K562 (cell line): ENCODE results near the gene SPRY4. TPM values are rescaled to one million over a fixed set of nuclear protein-coding genes. Genes with fewer than 3 reads are reported as not detected.
A peak's percentile ranks its signal among the peaks of the same experiment; 100 is the strongest.

Source experiments
- ATAC-seq: fragments of 200-7000 bp; cut with Tn5 transposase; 3 replicates; pipeline ENCODE4 v1.9.1; 2020; ENCODE audit warnings: moderate library complexity
- BruUV-seq: library from RNA; stranded (reverse); fragments of 400-500 nt; replicated peaks from 2 replicates; lab custom pipeline; 2021; lab: Mats Ljungman, UMichigan
- CTCF ChIA-PET: fragments of 300-600 bp; formaldehyde crosslinking; extraction: SDS; loops from one replicate; lab custom pipeline; 2021; ENCODE audit warnings: low intra/inter-chr PET ratio; lab: Yijun Ruan, JAX
- POLR2A ChIA-PET: fragments of 300-600, 350-650 bp; sonication (Branson Sonifier 250); formaldehyde crosslinking; extraction: SDS; loops from one replicate; lab custom pipeline; 2021; ENCODE audit warnings: antibody characterized with exemption, inconsistent platforms; lab: Yijun Ruan, JAX
- DNase-seq, 4 experiments: peaks; one replicate each; pipeline versions ENCODE4 v3.0.0 to v3.0.0-alpha.2; 2011 to 2018; ENCODE audit warnings: low spot score in 3 of 4, mixed read lengths in 3 of 4; ENCODE audit errors: extremely low read depth in 1 of 4
- FAIRE-seq: peaks from 2 replicates; lab custom pipeline; 2011; peaks lifted over from hg19 to GRCh38; lab: Jason Lieb, UNC
- H2AFZ ChIP-seq: 2 replicates; pipeline ENCODE4 v1.6.0; 2011; ENCODE audit warnings: low read depth, low read length, control low read depth, inconsistent platforms
- H3K27ac ChIP-seq: fragments of 200-600 bp; 3 replicates; pipeline ENCODE4 v1.8.0; 2011; ENCODE audit warnings: low read depth, mild to moderate bottlenecking, control low read depth, inconsistent platforms, low read length, moderate library complexity, mixed read lengths; ENCODE audit errors: extremely low read depth
- H3K27me3 ChIP-seq, 2 experiments: fragments of 300-600 bp in 1 of 2; 2 replicates in 1 of 2; 3 replicates in 1 of 2; pipeline versions ENCODE4 v1.6.0 to v1.8.0; 2011; ENCODE audit warnings: inconsistent platforms in 2 of 2, low read length in 2 of 2, mild to moderate bottlenecking in 1 of 2, mixed read lengths in 1 of 2, moderate library complexity in 1 of 2; ENCODE audit not compliant: control insufficient read depth in 2 of 2, insufficient read depth in 2 of 2
- H3K36me3 ChIP-seq: fragments of 300-600 bp; 3 replicates; pipeline ENCODE4 v1.8.0; 2011; ENCODE audit warnings: mild to moderate bottlenecking, low read length, inconsistent platforms; ENCODE audit not compliant: control insufficient read depth, insufficient read depth
- H3K4me1 ChIP-seq, 2 experiments: fragments of 200-600 bp in 1 of 2; replicated peaks in 1 of 2; 2 replicates in 1 of 2; 3 replicates in 1 of 2; pipeline versions ENCODE4 v1.5.1 to v1.8.0; 2011; ENCODE audit warnings: inconsistent platforms in 2 of 2, low read length in 2 of 2, mild to moderate bottlenecking in 1 of 2, mixed read lengths in 1 of 2, moderate library complexity in 1 of 2; ENCODE audit not compliant: control insufficient read depth in 2 of 2, insufficient read depth in 2 of 2
- H3K4me2 ChIP-seq: 2 replicates; pipeline ENCODE4 v1.6.1; 2011; ENCODE audit warnings: low read length, control low read depth, inconsistent platforms, mixed read lengths; ENCODE audit not compliant: insufficient read depth
- H3K4me3 ChIP-seq: fragments of 200-600 bp; sonication (generic), shearing (Covaris generic); 2 replicates; pipeline ENCODE4 v1.5.1; 2016; ENCODE audit warnings: control low read depth, inconsistent platforms
- H3K79me2 ChIP-seq: fragments of 200-600 bp; 3 replicates; pipeline ENCODE4 v1.8.0; 2011; ENCODE audit warnings: low read length, inconsistent platforms; ENCODE audit not compliant: control insufficient read depth, insufficient read depth
- H3K9ac ChIP-seq, 2 experiments: 2 replicates each; pipeline versions ENCODE4 v1.6.0 to v1.6.1; 2011; ENCODE audit warnings: low read depth in 2 of 2, low read length in 2 of 2, control low read depth in 1 of 2, inconsistent platforms in 1 of 2, mild to moderate bottlenecking in 1 of 2, mixed read lengths in 1 of 2; ENCODE audit not compliant: insufficient read depth in 1 of 2
- H3K9me1 ChIP-seq: one replicate; pipeline ENCODE4 v1.6.0; 2011; ENCODE audit warnings: inconsistent platforms, mild to moderate bottlenecking, low read length, moderate library complexity; ENCODE audit not compliant: control insufficient read depth, insufficient read depth
- H3K9me3 ChIP-seq: replicated peaks from 2 replicates; pipeline ENCODE4 v1.5.1; 2011; ENCODE audit warnings: low read depth, low read length, inconsistent platforms; ENCODE audit not compliant: control insufficient read depth, insufficient read depth
- H4K20me1 ChIP-seq: replicated peaks from 2 replicates; pipeline ENCODE4 v1.6.1; 2011; ENCODE audit warnings: low read length, inconsistent platforms, mixed read lengths; ENCODE audit not compliant: control insufficient read depth, insufficient read depth
- BCL6 ChIP-seq: fragments of 250-450 bp; sonication (Bioruptor Pico); IDR thresholded peaks from 2 replicates; pipeline ENCODE4 v1.4.0; 2020
- BRD4 ChIP-seq: fragments of 200-600 bp; sonication (generic); IDR thresholded peaks from 2 replicates; pipeline ENCODE4 v1.6.1; 2017; ENCODE audit warnings: inconsistent platforms
- CREBBP ChIP-seq: IDR thresholded peaks from one replicate; pipeline ENCODE4 v1.6.1; 2012; ENCODE audit warnings: low read depth, mild to moderate bottlenecking, control low read depth, inconsistent platforms, low read length
- POLR2A ChIP-seq: fragments of 450-650 bp; conservative IDR thresholded peaks from 2 replicates; pipeline ENCODE4 v1.6.1; 2016
- RFX7 ChIP-seq: fragments of 250-450 bp; sonication (Bioruptor Pico); IDR thresholded peaks from 2 replicates; pipeline ENCODE4 v1.5.1; 2021; ENCODE audit warnings: mild to moderate bottlenecking
- SREBF2 ChIP-seq: sonication (generic); formaldehyde crosslinking; IDR thresholded peaks from 2 replicates; pipeline ENCODE4 v1.4.0; 2020; ENCODE audit warnings: mild to moderate bottlenecking, missing genetic modification reagents
- TFAP4 ChIP-seq: sonication (generic); formaldehyde crosslinking; IDR thresholded peaks from 2 replicates; pipeline ENCODE4 v1.8.0; 2022; ENCODE audit warnings: missing genetic modification reagents, mild to moderate bottlenecking, moderate library complexity, borderline replicate concordance
- TRIM25 ChIP-seq: fragments of 450-650 bp; IDR thresholded peaks from 2 replicates; pipeline ENCODE4 v1.7.0; 2016; ENCODE audit warnings: borderline replicate concordance
- ZNF124 ChIP-seq: sonication (generic); formaldehyde crosslinking; IDR thresholded peaks from 2 replicates; pipeline ENCODE4 v1.8.1; 2022; ENCODE audit warnings: missing genetic modification reagents
- ZNF24 ChIP-seq: fragments of 450-650 bp; IDR thresholded peaks from 2 replicates; pipeline ENCODE4 v1.6.1; 2016
- ZNF324 ChIP-seq: fragments of 250-450 bp; sonication (Bioruptor Pico); IDR thresholded peaks from 2 replicates; pipeline ENCODE4 v1.4.0; 2020; ENCODE audit warnings: mild to moderate bottlenecking
- WGBS: fragments of 100-300 bp; shearing (Covaris generic); methylation state at CpG from one replicate; pipeline ENCODE4 v1.1.6; 2016; ENCODE audit warnings: low coverage, mixed read lengths; ENCODE audit not compliant: insufficient coverage; ENCODE audit errors: missing lambda C conversion rate; 5-methylcytosine and 5-hydroxymethylcytosine counted together
- in situ Hi-C: fragments of 300-500 bp; cut with MboI; formaldehyde crosslinking; loops from 4 replicates; pipeline ENCODE4 v1.15.0; 2018; ENCODE audit warnings: inconsistent platforms, mixed read lengths
- intact Hi-C: fragments of 100-400 bp; cut with micrococcal nuclease; formaldehyde crosslinking; loops from 2 replicates; pipeline ENCODE4 v1.14.2; 2022
- polyA plus RNA-seq, 8 experiments: library from polyadenylated mRNA; depleted of rRNA in 4 of 8; stranded (reverse) in 5 of 8; unstranded in 3 of 8; fragments of >200 nt; fragmentation: Nextera tagmentation in 2 of 8; fragmentation: Illumina TruSeq in 1 of 8; extraction: Ambion mirVana in 2 of 8; extraction: Trizol in 1 of 8; gene quantifications; 2 replicates each; pipeline versions ENCODE4 v1.2.1 to v1.2.3, GENCODE V29; 2011 to 2014; ENCODE audit warnings: inconsistent platforms in 1 of 8, missing spikeins in 1 of 8
- total RNA-seq, 7 experiments: library from RNA; depleted of rRNA in 6 of 7; stranded (reverse); fragments of >200 nt in 6 of 7; fragmentation: Illumina TruSeq in 2 of 7; extraction: Trizol in 2 of 7; gene quantifications; 2 replicates each; pipeline versions ENCODE4 v1.2.1 to v1.2.3, GENCODE V29; 2011 to 2021; ENCODE audit warnings: low replicate concordance in 1 of 7

The SPRY4 gene
- total and polyA plus RNA-seq, 9 of the 15 experiments (the other 6 are each of a cell fraction or from before 2014, with no cell fraction given), result 2.6 to 24.2 (median 9.5) TPM

GRCh38 chr5:142295084-142295758, 29.6 kb downstream of the SPRY4 start:
- H3K27me3 ChIP-seq, result no peaks in the 10 kb centered on the region
- no peaks in the 10 kb centered on the region for H4K20me1 ChIP-seq
- ATAC-seq (peak; percentile 59), DNase-seq (peak in 2 of 4 experiments; percentile 33 to 45), FAIRE-seq (no peak)
- CTCF ChIA-PET, result no interaction called here
- POLR2A ChIA-PET, result interaction anchor here (0.8 to 6.1 kb wide), 2 partner anchors 17 to 26 kb away, joined by 3 to 38 read pairs; no protein-coding TSS in a partner anchor
- no peaks in the 10 kb centered on the region for H3K9me1 ChIP-seq
- peak overlapping the region; percentile 62; the same call in 1 of the 3 replicates for H3K27ac ChIP-seq
- 0 out of 2 replicates have a peak overlapping the region, but pooled peaks have one; percentile 61 for H3K4me2 ChIP-seq
- no TSS peak for BruUV-seq
- 65% methylated on average over 18 of the region's 23 CpGs for WGBS
- intact Hi-C loops (no loop called here), in situ Hi-C loops (no loop called here)
- TF ChIP-seq RFX7 (CRISPR knock-in tag) (no peak), ZNF324 (CRISPR knock-in tag) (no peak), CREBBP (no peak), ZNF124 (CRISPR knock-in tag) (no peak), TRIM25 (no peak), TFAP4 (CRISPR knock-in tag) (no peak), SREBF2 (CRISPR knock-in tag) (no peak), BRD4 (no peak), POLR2A (no peak), ZNF24 (no peak), BCL6 (CRISPR knock-in tag) (no peak)
- peaks cover 12 to 32% of the 10 kb centered on the region in 2 experiments; a peak in 3 of 5 replicates for H3K4me1 ChIP-seq
- H3K4me3 ChIP-seq, result no peak overlapping the region
- H3K79me2 ChIP-seq, result no peaks in the 10 kb centered on the region
- peak overlapping the region; percentile 48 for H2AFZ ChIP-seq
- peak overlapping the region in 1 of 2 experiments; percentile 43; a peak in 1 of 4 replicates for H3K9ac ChIP-seq
- no peaks in the 10 kb centered on the region for H3K36me3 ChIP-seq
- no peaks in the 10 kb centered on the region for H3K9me3 ChIP-seq
